Endodermal cell (in vitro differentiated cells): ENCODE results near the gene ISOC2. TPM values are rescaled to one million over a fixed set of nuclear protein-coding genes. Genes with fewer than 3 reads are reported as not detected.
A peak's percentile ranks its signal among the peaks of the same experiment; 100 is the strongest.

Experiments
- DNase-seq: peaks from one replicate; pipeline ENCODE4 v3.0.0-alpha.2; 2017
- H3K27ac ChIP-seq: 2 replicates; pipeline ENCODE4 v1.5.1; 2013; ENCODE audit warnings: mild to moderate bottlenecking, low read depth, low read length, moderate library complexity
- H3K27me3 ChIP-seq: 2 replicates; pipeline ENCODE4 v1.6.1; 2013; ENCODE audit warnings: mild to moderate bottlenecking, low read length, moderate library complexity; ENCODE audit not compliant: insufficient read depth, control insufficient read depth, poor library complexity, severe bottlenecking
- H3K36me3 ChIP-seq: 2 replicates; pipeline ENCODE4 v1.7.0; 2013; ENCODE audit warnings: mild to moderate bottlenecking, low read length, moderate library complexity; ENCODE audit not compliant: control insufficient read depth, insufficient read depth
- H3K4me1 ChIP-seq: one replicate; pipeline ENCODE4 v1.7.0; 2013; ENCODE audit warnings: low read length; ENCODE audit not compliant: control insufficient read depth, insufficient read depth
- H3K4me3 ChIP-seq: 2 replicates; pipeline ENCODE4 v1.5.1; 2013; ENCODE audit warnings: mild to moderate bottlenecking, low read length, moderate library complexity
- H3K9ac ChIP-seq: 2 replicates; pipeline ENCODE4 v1.6.1; 2013; ENCODE audit warnings: mild to moderate bottlenecking, low read length, moderate library complexity; ENCODE audit not compliant: poor library complexity, severe bottlenecking; ENCODE audit errors: extremely low read depth
- H3K9me3 ChIP-seq: 2 replicates; pipeline ENCODE4 v1.6.1; 2013; ENCODE audit warnings: mild to moderate bottlenecking, low read length, moderate library complexity; ENCODE audit not compliant: control insufficient read depth
- H3K27ac Mint-ChIP-seq: 2 replicates; pipeline ENCODE4 v1.8.0; 2020; ENCODE audit warnings: mixed read lengths
- H3K27me3 Mint-ChIP-seq: 2 replicates; pipeline ENCODE4 v1.8.0; 2021; ENCODE audit warnings: mild to moderate bottlenecking, mixed read lengths; ENCODE audit not compliant: insufficient read depth
- H3K36me3 Mint-ChIP-seq: 2 replicates; pipeline ENCODE4 v1.8.0; 2020; ENCODE audit warnings: low read depth, mixed read lengths
- H3K4me1 Mint-ChIP-seq: 2 replicates; pipeline ENCODE4 v1.8.0; 2020; ENCODE audit warnings: mixed read lengths
- H3K4me3 Mint-ChIP-seq: 2 replicates; pipeline ENCODE4 v1.8.0; 2020; ENCODE audit warnings: mild to moderate bottlenecking, moderate library complexity, mixed read lengths
- H3K9me3 Mint-ChIP-seq: 2 replicates; pipeline ENCODE4 v1.8.0; 2020; ENCODE audit warnings: mild to moderate bottlenecking, mixed read lengths
- CTCF ChIP-seq: fragments of 200-600 bp; sonication (generic); conservative IDR thresholded peaks from 2 replicates; pipeline ENCODE4 v1.5.0; 2021; ENCODE audit warnings: antibody characterized with exemption, mild to moderate bottlenecking
- WGBS, 2 experiments: methylation state at CpG; one replicate each; pipeline versions ENCODE4 v1.1.5 to v1.1.7; 2013; ENCODE audit warnings: missing lambda C conversion rate in 2 of 2, mixed read lengths in 1 of 2; ENCODE audit not compliant: insufficient coverage in 1 of 2, insufficient read length in 1 of 2; 5-methylcytosine and 5-hydroxymethylcytosine counted together
- total RNA-seq, 2 donors: library from RNA; stranded (reverse); fragmentation: NEBNext Ultra II Directional in 1 of 2; extraction: Animal tissue kit (Norgen Biotek cat#: 25700) in 1 of 2; gene quantifications; 2 replicates in 1 of 2; 3 replicates in 1 of 2; pipeline ENCODE4 v1.2.1, GENCODE V29; 2021

The ISOC2 gene
- total RNA-seq, 2 donors from 2014 or later, result 35.9 to 39.2 TPM

GRCh38 chr19:55443824-55444480 lies 17.5 kb downstream of the ISOC2 start:
- no peak overlapping the region for H3K9ac ChIP-seq
- H3K36me3 ChIP-seq, result no peaks in the 10 kb centered on the region
- Mint-ChIP-seq H3K4me3 (no peak overlapping the region), H3K36me3 (no peaks in the 10 kb centered on the region), H3K9me3 (peaks cover 3% of the 10 kb centered on the region), H3K27ac (no peak overlapping the region), H3K4me1 (peaks cover 7% of the 10 kb centered on the region), H3K27me3 (peaks cover 34% of the 10 kb centered on the region)
- no peaks in the 10 kb centered on the region for H3K4me1 ChIP-seq
- no peak for DNase-seq
- WGBS, 2 experiments, result 23 to 45% methylated on average over 3 to 18 of the region's 18 CpGs
- H3K27ac ChIP-seq, result no peak overlapping the region
- TF ChIP-seq CTCF, result no peak
- H3K27me3 ChIP-seq, result peaks cover 100% of the 10 kb centered on the region
- H3K4me3 ChIP-seq, result no peak overlapping the region
- H3K9me3 ChIP-seq, result no peaks in the 10 kb centered on the region

GRCh38 chr19:55443045-55443823 lies 18.2 kb downstream of the ISOC2 start, which contains the start of gene SHISA7:
Gene SHISA7, minus strand, starts transcription at chr19:55443300. Its CDS starts 437 bp downstream, at chr19:55442863.
- Histone ChIP-seq H3K27me3 (peaks cover 100% of the 10 kb centered on the region), H3K27ac (no peak within 1 kb of the TSS), H3K4me3 (no peak within 1 kb of the TSS), H3K9me3 (no peaks in the 10 kb centered on the region), H3K9ac (no peak within 1 kb of the TSS), H3K36me3 (no peaks in the 10 kb centered on the region), H3K4me1 (no peaks in the 10 kb centered on the region)
- Mint-ChIP-seq H3K36me3 (no peaks in the 10 kb centered on the region), H3K4me1 (peaks cover 7% of the 10 kb centered on the region), H3K27me3 (peaks cover 41% of the 10 kb centered on the region), H3K27ac (no peak within 1 kb of the TSS), H3K4me3 (peak within 1 kb of the TSS; percentile 15), H3K9me3 (peaks cover 3% of the 10 kb centered on the region)
- WGBS, 2 experiments, result 3 to 4% methylated on average over 22 to 43 of the region's 43 CpGs
- no peak for DNase-seq
- TF ChIP-seq CTCF, result peak; percentile 19

- no peaks in the 10 kb centered on the region for H3K4me1 ChIP-seq
- Mint-ChIP-seq H3K4me1 (peaks cover 7% of the 10 kb centered on the region), H3K27me3 (peaks cover 47% of the 10 kb centered on the region), H3K9me3 (peaks cover 3% of the 10 kb centered on the region), H3K4me3 (peak overlapping the region; percentile 15), H3K27ac (no peak overlapping the region), H3K36me3 (no peaks in the 10 kb centered on the region)
- H3K27ac ChIP-seq, result no peak overlapping the region
- peak; percentile 79 for DNase-seq
- no peaks in the 10 kb centered on the region for H3K36me3 ChIP-seq
- no peak overlapping the region for H3K9ac ChIP-seq
- H3K27me3 ChIP-seq, result peaks cover 100% of the 10 kb centered on the region
- WGBS, 2 experiments, result 1 to 4% methylated on average over 13 to 72 of the region's 72 CpGs
- H3K9me3 ChIP-seq, result no peaks in the 10 kb centered on the region
- H3K4me3 ChIP-seq, result no peak overlapping the region
- TF ChIP-seq CTCF, result no peak
These were observed 19.0 kb downstream of the ISOC2 start for GRCh38 chr19:55442372-55442961.
